Measurements from ENCODE around the gene ATP2B3. TPM values are rescaled to one million over a fixed set of nuclear protein-coding genes. Genes with fewer than 3 reads are reported as not detected.

The ATP2B3 gene
- total RNA-seq, 1 experiment from 2014 or later, result 0.35 TPM

- H3K9me3 Mint-ChIP-seq, result peaks cover 73% of the 10 kb centered on the region in 2 experiments
- Histone ChIP-seq H3K14ac (ENCODE audit: insufficient read depth, low read length) (no peak overlapping the region), H3K4ac (ENCODE audit: low read depth, low read length) (no peak overlapping the region), H4K5ac (ENCODE audit: insufficient read length, low read depth, low read length) (no peak overlapping the region), H3K56ac (ENCODE audit: insufficient read length, low read depth, low read length) (no peak overlapping the region), H3K4me2 (ENCODE audit: insufficient read depth, insufficient read length, low read length) (no peak overlapping the region), H3K23me2 (ENCODE audit: insufficient read length, low read depth, low read length, poor library complexity, severe bottlenecking) (no peaks in the 10 kb centered on the region), H3K79me1 (ENCODE audit: insufficient read depth, low read depth, low read length, poor library complexity, severe bottlenecking) (no peaks in the 10 kb centered on the region), H4K91ac (ENCODE audit: insufficient read length, low read depth, low read length) (no peak overlapping the region), H2AK5ac (ENCODE audit: insufficient read length, low read length) (no peak overlapping the region), H3T11ph (ENCODE audit: low read length) (no peak overlapping the region), H2AFZ (ENCODE audit: low read length) (no peak overlapping the region), H2BK12ac (ENCODE audit: insufficient read length, low read depth, low read length) (no peak overlapping the region), H2BK5ac (ENCODE audit: insufficient read length, low read length) (no peak overlapping the region), H2BK120ac (ENCODE audit: low read depth, low read length, poor library complexity, severe bottlenecking) (no peak overlapping the region), H2BK15ac (ENCODE audit: low read depth, low read length) (no peak overlapping the region), H2BK20ac (ENCODE audit: low read depth, low read length, poor library complexity, severe bottlenecking) (no peak overlapping the region), H3K9me3 (ENCODE audit: control insufficient read depth, low read depth, low read length) (peaks cover 34% of the 10 kb centered on the region), H4K8ac (replicated peaks; ENCODE audit: insufficient read length, low read depth, low read length) (no peak overlapping the region), H3K79me2 (ENCODE audit: insufficient read depth, low read length) (no peaks in the 10 kb centered on the region), H3K9ac (ENCODE audit: extremely low read depth, insufficient read length, low read length) (no peak overlapping the region), H4K20me1 (ENCODE audit: control insufficient read depth, insufficient read depth, insufficient read length) (no peaks in the 10 kb centered on the region), H3K23ac (ENCODE audit: insufficient read length, low read depth, low read length) (no peak overlapping the region), H3K27ac (ENCODE audit: insufficient read length, low read depth, low read length) (no peak overlapping the region), H3K27me3 (ENCODE audit: insufficient read depth, low read length) (no peaks in the 10 kb centered on the region), H3K4me1 (ENCODE audit: insufficient read depth, low read length) (no peaks in the 10 kb centered on the region), H3K18ac (ENCODE audit: insufficient read length, low read depth, low read length) (no peak overlapping the region)
- H3K36me3 Mint-ChIP-seq (ENCODE audit: insufficient read depth in 1 of 3, low read depth in 3 of 3), result peaks cover 2 to 7% (median 5%) of the 10 kb centered on the region in 3 experiments; a peak in 3 of 7 replicates
- no peaks in the 10 kb centered on the region for H3K4me1 Mint-ChIP-seq
- H3K4me3 Mint-ChIP-seq, result no peak overlapping the region
- no CpG with 5 or more reads among the region's 22 CpGs for WGBS (ENCODE audit: extremely low coverage, insufficient read length, low lambda C conversion rate)
- DNase-seq, result no peak
- H3K27me3 Mint-ChIP-seq (ENCODE audit: low read depth), result peaks cover 14% of the 10 kb centered on the region; the same call in 1 of the 2 replicates
- no peak for TF ChIP-seq CTCF (conservative IDR thresholded peaks at IDR 0.05)
- H3K27ac Mint-ChIP-seq, result no peak overlapping the region
These were observed 43.0 kb downstream of the ATP2B3 start for GRCh38 chrX:153560466-153560865.

Measured in H9 (cell line).